Small intestine (tissue), 7 donors: Measurements from ENCODE around the gene TMEM9B. TPM values are rescaled to one million over a fixed set of nuclear protein-coding genes. Genes with fewer than 3 reads are reported as not detected.

Experiments used
- DNase-seq, 2 donors: peaks; one replicate each; pipeline versions ENCODE4 v3.0.0 to v3.0.0-alpha.2; 2013
- FAIRE-seq: peaks from 2 replicates; lab custom pipeline; 2012; peaks lifted over from hg19 to GRCh38; lab: Jason Lieb, UNC
- H3K27ac ChIP-seq, 3 donors: one replicate each; pipeline ENCODE4 v1.5.1; 2013; ENCODE audit warnings: low read length in 2 of 3, mild to moderate bottlenecking in 2 of 3, control low read depth in 1 of 3, inconsistent platforms in 1 of 3, low read depth in 1 of 3, moderate library complexity in 1 of 3
- H3K27me3 ChIP-seq, 3 donors: one replicate each; pipeline ENCODE4 v1.6.1; 2013; ENCODE audit warnings: low read length in 3 of 3, inconsistent platforms in 1 of 3; ENCODE audit not compliant: control insufficient read depth in 3 of 3, insufficient read depth in 3 of 3
- H3K36me3 ChIP-seq, 3 donors: one replicate each; pipeline ENCODE4 v1.6.1; 2013; ENCODE audit warnings: low read length in 3 of 3, inconsistent platforms in 1 of 3, low read depth in 1 of 3, mild to moderate bottlenecking in 1 of 3, moderate library complexity in 1 of 3; ENCODE audit not compliant: control insufficient read depth in 3 of 3, insufficient read depth in 2 of 3
- H3K4me1 ChIP-seq, 3 donors: one replicate each; pipeline ENCODE4 v1.6.1; 2013; ENCODE audit warnings: low read length in 2 of 3, inconsistent platforms in 1 of 3, low read depth in 1 of 3, mild to moderate bottlenecking in 1 of 3, moderate library complexity in 1 of 3; ENCODE audit not compliant: control insufficient read depth in 3 of 3, insufficient read depth in 2 of 3
- H3K4me3 ChIP-seq, 3 donors: one replicate each; pipeline ENCODE4 v1.5.1; 2013; ENCODE audit warnings: low read length in 3 of 3, control low read depth in 1 of 3, inconsistent platforms in 1 of 3, low read depth in 1 of 3, mild to moderate bottlenecking in 1 of 3, moderate library complexity in 1 of 3
- H3K9me3 ChIP-seq, 2 donors: one replicate each; pipeline ENCODE4 v1.6.1; 2013; ENCODE audit warnings: low read depth in 1 of 2, low read length in 1 of 2; ENCODE audit not compliant: control insufficient read depth in 2 of 2, insufficient read depth in 1 of 2
- WGBS, 3 donors: extraction: QIAGEN DNeasy Blood & Tissue Kit; methylation state at CpG; one replicate each; pipeline ENCODE4 v1.1.7; 2013; 5-methylcytosine and 5-hydroxymethylcytosine counted together
- polyA plus RNA-seq, 4 donors: library from polyadenylated mRNA; stranded (reverse) in 3 of 4; unstranded in 1 of 4; fragments of 200-250 nt in 3 of 4; fragments of 120-200 nt in 1 of 4; gene quantifications; one replicate each; pipeline versions ENCODE4 v1.2.1 to v1.2.3, GENCODE V29; 2013
- donor health status: healthy with polysubstance abuse.
- donor health status: control.
- donor health status: control.
- donor health status: Bipolar disorder and iron deficiency.
- donor health status: healthy.

TMEM9B gene
- polyA plus RNA-seq, 4 donors, result 31.3 to 70.3 (median 45.5) TPM

- FAIRE-seq (no peak), DNase-seq (peak in 1 of 2 donors; percentile 51)
- H3K27me3 ChIP-seq, result peaks cover 0 to 66% (median 4%) of the 10 kb centered on the region in 3 donors
- WGBS, 3 donors, result 4 to 7% (median 5%) methylated on average over 47 to 69 of the region's 69 CpGs
- no peaks in the 10 kb centered on the region for H3K36me3 ChIP-seq
- H3K4me3 ChIP-seq, result peak overlapping the region; percentile 14 to 55 (median 18)
- H3K4me1 ChIP-seq, result peaks cover 2 to 8% (median 6%) of the 10 kb centered on the region in 3 donors
- H3K9me3 ChIP-seq, result no peaks in the 10 kb centered on the region
- no peak overlapping the region for H3K27ac ChIP-seq
These were observed 40.1 kb upstream of the TMEM9B start for GRCh38 chr11:9004183-9004926.

GRCh38 chr11:9003573-9004182 lies 39.4 kb upstream of the TMEM9B start, which contains the start of gene NRIP3:
Gene NRIP3 (minus strand): TSS chr11:9004001. CDS start chr11:9003935, 66 bp downstream.
- Histone ChIP-seq H3K9me3 (no peaks in the 10 kb centered on the region), H3K4me3 (peak within 1 kb of the TSS; percentile 14 to 55 (median 40)), H3K36me3 (no peaks in the 10 kb centered on the region), H3K27ac (no peak within 1 kb of the TSS), H3K4me1 (peaks cover 2 to 8% (median 6%) of the 10 kb centered on the region in 3 donors), H3K27me3 (peaks cover 0 to 66% (median 4%) of the 10 kb centered on the region in 3 donors)
- FAIRE-seq (no peak), DNase-seq (peak; percentile 72 to 86)
- WGBS, 3 donors, result 0 to 1% (median 1%) methylated on average over 57 to 83 of the region's 83 CpGs

- peaks cover 0 to 64% (median 4%) of the 10 kb centered on the region in 3 donors for H3K27me3 ChIP-seq
- DNase-seq, result peak in 1 of 2 donors; percentile 5
- H3K9me3 ChIP-seq, result no peaks in the 10 kb centered on the region
- H3K36me3 ChIP-seq, result no peaks in the 10 kb centered on the region
- H3K27ac ChIP-seq, result no peak overlapping the region
- peaks cover 2 to 8% (median 6%) of the 10 kb centered on the region in 3 donors for H3K4me1 ChIP-seq
- H3K4me3 ChIP-seq, result peak overlapping the region in 2 of 3 donors; percentile 40 to 55
- WGBS, 3 donors, result 5 to 11% (median 9%) methylated on average over 8 of the region's 8 CpGs
- FAIRE-seq, result no peak
These were observed 38.8 kb upstream of the TMEM9B start for GRCh38 chr11:9002920-9003572.

GRCh38 chr11:9001736-9002135 lies 37.5 kb upstream of the TMEM9B start:
- Histone ChIP-seq H3K27ac (no peak overlapping the region), H3K27me3 (peaks cover 0 to 61% (median 4%) of the 10 kb centered on the region in 3 donors), H3K4me1 (peaks cover 2 to 8% (median 6%) of the 10 kb centered on the region in 3 donors), H3K36me3 (no peaks in the 10 kb centered on the region), H3K9me3 (no peaks in the 10 kb centered on the region), H3K4me3 (no peak overlapping the region)
- FAIRE-seq (no peak), DNase-seq (no peak)
- 66 to 70% (median 66%) methylated on average over 6 of the region's 6 CpGs for WGBS, 3 donors

GRCh38 chr11:8998017-8998416 lies 33.8 kb upstream of the TMEM9B start:
- no peak overlapping the region for H3K27ac ChIP-seq
- no peaks in the 10 kb centered on the region for H3K9me3 ChIP-seq
- FAIRE-seq (no peak), DNase-seq (no peak)
- 87 to 91% (median 89%) methylated on average over 2 of the region's 2 CpGs for WGBS, 3 donors
- H3K4me3 ChIP-seq, result no peak overlapping the region
- H3K27me3 ChIP-seq, result peaks cover 0 to 26% (median 4%) of the 10 kb centered on the region in 3 donors
- no peaks in the 10 kb centered on the region for H3K36me3 ChIP-seq
- peaks cover 0 to 4% (median 2%) of the 10 kb centered on the region in 3 donors for H3K4me1 ChIP-seq

GRCh38 chr11:8997451-8997850 lies 33.2 kb upstream of the TMEM9B start:
- DNase-seq (no peak), FAIRE-seq (no peak)
- Histone ChIP-seq H3K4me1 (no peaks in the 10 kb centered on the region), H3K27ac (no peak overlapping the region), H3K36me3 (no peaks in the 10 kb centered on the region), H3K9me3 (no peaks in the 10 kb centered on the region), H3K4me3 (no peak overlapping the region), H3K27me3 (peaks cover 0 to 20% (median 4%) of the 10 kb centered on the region in 3 donors)
- 86 to 89% (median 89%) methylated on average over 3 of the region's 3 CpGs for WGBS, 3 donors

GRCh38 chr11:8989453-8989852 lies 25.2 kb upstream of the TMEM9B start:
- Histone ChIP-seq H3K9me3 (no peaks in the 10 kb centered on the region), H3K27me3 (no peaks in the 10 kb centered on the region), H3K4me3 (no peak overlapping the region), H3K36me3 (no peaks in the 10 kb centered on the region), H3K4me1 (no peaks in the 10 kb centered on the region), H3K27ac (no peak overlapping the region)
- FAIRE-seq, result no peak
- WGBS, 3 donors, result 78 to 81% (median 80%) methylated on average over 1 of the region's 1 CpG
- no peak for DNase-seq
